ENCODE data around the gene SYT2. TPM values are rescaled to one million over a fixed set of nuclear protein-coding genes. Genes with fewer than 3 reads are reported as not detected.

Gene SYT2
- total RNA-seq, 4 donors from 2014 or later = 0.19 TPM; not detected in 3

- TF ChIP-seq CTCF (IDR thresholded peaks at IDR 0.05; ENCODE audit: low read depth) = no peak
Measured at GRCh38 chr1:202671399-202671798, 38.9 kb downstream of the SYT2 start.

GRCh38 chr1:202665417-202665816 lies 44.8 kb downstream of the SYT2 start:
- TF ChIP-seq CTCF (IDR thresholded peaks at IDR 0.05; ENCODE audit: low read depth) = no peak

- no peak for TF ChIP-seq CTCF (IDR thresholded peaks at IDR 0.05; ENCODE audit: low read depth)
Measured at GRCh38 chr1:202664083-202664482, 46.2 kb downstream of the SYT2 start.

- no peak for TF ChIP-seq CTCF (IDR thresholded peaks at IDR 0.05; ENCODE audit: low read depth)
Measured at GRCh38 chr1:202663131-202663530, 47.1 kb downstream of the SYT2 start.

- no peak for TF ChIP-seq CTCF (IDR thresholded peaks at IDR 0.05; ENCODE audit: low read depth)
Measured at GRCh38 chr1:202662081-202662480, 48.2 kb downstream of the SYT2 start.

- TF ChIP-seq CTCF (IDR thresholded peaks at IDR 0.05; ENCODE audit: low read depth) = no peak
Measured at GRCh38 chr1:202661136-202661845, 49.0 kb downstream of the SYT2 start.

- TF ChIP-seq CTCF (IDR thresholded peaks at IDR 0.05; ENCODE audit: low read depth) = no peak
Measured at GRCh38 chr1:202659974-202660373, 50.3 kb downstream of the SYT2 start.

Data from subcutaneous adipose tissue (tissue), 4 donors.